ENCODE data around the gene LYPD6B. TPM values are rescaled to one million over a fixed set of nuclear protein-coding genes. Genes with fewer than 3 reads are reported as not detected.

Gene LYPD6B
- total and polyA plus RNA-seq, 4 donors, result 0.13 to 0.59 (median 0.14) TPM

DNA sequence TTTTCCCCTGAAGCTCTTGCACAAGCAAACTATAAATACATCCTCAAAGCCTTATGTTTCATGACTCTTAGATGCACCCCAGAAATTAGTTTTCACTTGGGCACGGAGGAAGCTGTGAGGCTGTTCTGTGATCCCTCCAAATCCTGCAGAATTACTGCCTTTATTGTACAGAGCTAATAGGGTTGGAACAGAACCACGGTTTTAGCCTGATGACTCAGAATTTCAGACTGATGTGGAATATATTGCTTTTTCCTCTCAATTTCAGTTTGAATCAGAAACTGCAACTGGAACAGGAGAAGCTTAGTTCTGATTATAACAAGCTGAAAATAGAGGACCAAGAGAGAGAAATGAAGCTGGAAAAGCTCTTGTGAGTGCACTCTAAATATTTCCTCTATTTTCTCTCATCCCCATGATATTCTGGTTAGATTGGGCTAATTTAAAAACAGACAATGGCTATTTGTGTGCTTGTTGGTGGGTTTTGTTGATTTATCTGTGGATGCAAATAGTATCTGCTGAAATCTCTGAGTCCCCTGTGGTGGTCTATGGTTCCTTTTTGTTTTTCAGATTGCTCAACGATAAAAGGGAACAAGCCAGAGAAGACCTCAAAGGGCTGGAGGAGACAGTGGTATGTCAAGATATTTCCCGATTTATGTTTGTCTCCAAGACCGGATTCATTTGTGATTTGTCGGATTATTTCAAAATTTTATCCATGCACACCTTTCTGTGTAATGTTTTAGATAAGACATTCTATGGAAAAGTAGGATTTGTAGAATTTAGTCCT is 38.2 kb upstream of the LYPD6B start:
- no peak overlapping the region for H3K4me3 ChIP-seq (ENCODE audit: low read depth in 1 of 3, low read length in 3 of 3)
- H3K36me3 ChIP-seq (ENCODE audit: control insufficient read depth in 4 of 4, insufficient read depth in 3 of 4, low read depth in 1 of 4, low read length in 3 of 4), result peaks cover 0 to 1% (median 0%) of the 10 kb centered on the region in 4 donors
- TF ChIP-seq, protein P1, sequence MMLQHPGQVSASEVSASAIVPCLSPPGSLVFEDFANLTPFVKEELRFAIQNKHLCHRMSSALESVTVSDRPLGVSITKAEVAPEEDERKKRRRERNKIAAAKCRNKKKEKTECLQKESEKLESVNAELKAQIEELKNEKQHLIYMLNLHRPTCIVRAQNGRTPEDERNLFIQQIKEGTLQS (IDR thresholded peaks at IDR 0.05), result no peak
- TF ChIP-seq YY1 (IDR thresholded peaks at IDR 0.05) (no peak), NR2F2 (IDR thresholded peaks at IDR 0.05) (no peak), GABPA (IDR thresholded peaks at IDR 0.05 in 1 of 2, conservative IDR thresholded peaks at IDR 0.05 in 1 of 2) (no peak), TAF1 (conservative IDR thresholded peaks at IDR 0.05) (no peak), SP1 (IDR thresholded peaks at IDR 0.05) (no peak), RAD21 (IDR thresholded peaks at IDR 0.05) (no peak)
- TF ChIP-seq, protein P2, sequence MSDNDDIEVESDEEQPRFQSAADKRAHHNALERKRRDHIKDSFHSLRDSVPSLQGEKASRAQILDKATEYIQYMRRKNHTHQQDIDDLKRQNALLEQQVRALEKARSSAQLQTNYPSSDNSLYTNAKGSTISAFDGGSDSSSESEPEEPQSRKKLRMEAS (IDR thresholded peaks at IDR 0.05), result no peak
- TF ChIP-seq, protein P3, sequence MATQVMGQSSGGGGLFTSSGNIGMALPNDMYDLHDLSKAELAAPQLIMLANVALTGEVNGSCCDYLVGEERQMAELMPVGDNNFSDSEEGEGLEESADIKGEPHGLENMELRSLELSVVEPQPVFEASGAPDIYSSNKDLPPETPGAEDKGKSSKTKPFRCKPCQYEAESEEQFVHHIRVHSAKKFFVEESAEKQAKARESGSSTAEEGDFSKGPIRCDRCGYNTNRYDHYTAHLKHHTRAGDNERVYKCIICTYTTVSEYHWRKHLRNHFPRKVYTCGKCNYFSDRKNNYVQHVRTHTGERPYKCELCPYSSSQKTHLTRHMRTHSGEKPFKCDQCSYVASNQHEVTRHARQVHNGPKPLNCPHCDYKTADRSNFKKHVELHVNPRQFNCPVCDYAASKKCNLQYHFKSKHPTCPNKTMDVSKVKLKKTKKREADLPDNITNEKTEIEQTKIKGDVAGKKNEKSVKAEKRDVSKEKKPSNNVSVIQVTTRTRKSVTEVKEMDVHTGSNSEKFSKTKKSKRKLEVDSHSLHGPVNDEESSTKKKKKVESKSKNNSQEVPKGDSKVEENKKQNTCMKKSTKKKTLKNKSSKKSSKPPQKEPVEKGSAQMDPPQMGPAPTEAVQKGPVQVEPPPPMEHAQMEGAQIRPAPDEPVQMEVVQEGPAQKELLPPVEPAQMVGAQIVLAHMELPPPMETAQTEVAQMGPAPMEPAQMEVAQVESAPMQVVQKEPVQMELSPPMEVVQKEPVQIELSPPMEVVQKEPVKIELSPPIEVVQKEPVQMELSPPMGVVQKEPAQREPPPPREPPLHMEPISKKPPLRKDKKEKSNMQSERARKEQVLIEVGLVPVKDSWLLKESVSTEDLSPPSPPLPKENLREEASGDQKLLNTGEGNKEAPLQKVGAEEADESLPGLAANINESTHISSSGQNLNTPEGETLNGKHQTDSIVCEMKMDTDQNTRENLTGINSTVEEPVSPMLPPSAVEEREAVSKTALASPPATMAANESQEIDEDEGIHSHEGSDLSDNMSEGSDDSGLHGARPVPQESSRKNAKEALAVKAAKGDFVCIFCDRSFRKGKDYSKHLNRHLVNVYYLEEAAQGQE (IDR thresholded peaks at IDR 0.05), result no peak
- TF ChIP-seq, protein P4, sequence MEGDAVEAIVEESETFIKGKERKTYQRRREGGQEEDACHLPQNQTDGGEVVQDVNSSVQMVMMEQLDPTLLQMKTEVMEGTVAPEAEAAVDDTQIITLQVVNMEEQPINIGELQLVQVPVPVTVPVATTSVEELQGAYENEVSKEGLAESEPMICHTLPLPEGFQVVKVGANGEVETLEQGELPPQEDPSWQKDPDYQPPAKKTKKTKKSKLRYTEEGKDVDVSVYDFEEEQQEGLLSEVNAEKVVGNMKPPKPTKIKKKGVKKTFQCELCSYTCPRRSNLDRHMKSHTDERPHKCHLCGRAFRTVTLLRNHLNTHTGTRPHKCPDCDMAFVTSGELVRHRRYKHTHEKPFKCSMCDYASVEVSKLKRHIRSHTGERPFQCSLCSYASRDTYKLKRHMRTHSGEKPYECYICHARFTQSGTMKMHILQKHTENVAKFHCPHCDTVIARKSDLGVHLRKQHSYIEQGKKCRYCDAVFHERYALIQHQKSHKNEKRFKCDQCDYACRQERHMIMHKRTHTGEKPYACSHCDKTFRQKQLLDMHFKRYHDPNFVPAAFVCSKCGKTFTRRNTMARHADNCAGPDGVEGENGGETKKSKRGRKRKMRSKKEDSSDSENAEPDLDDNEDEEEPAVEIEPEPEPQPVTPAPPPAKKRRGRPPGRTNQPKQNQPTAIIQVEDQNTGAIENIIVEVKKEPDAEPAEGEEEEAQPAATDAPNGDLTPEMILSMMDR (IDR thresholded peaks at IDR 0.05; ENCODE audit: low read depth, low read length, missing input control), result no peak
- no peaks in the 10 kb centered on the region for H3K4me1 ChIP-seq (ENCODE audit: control insufficient read depth in 4 of 4, insufficient read depth in 4 of 4, low read length in 3 of 4)
- H3K27ac ChIP-seq (ENCODE audit: low read depth in 1 of 2, low read length in 2 of 2), result no peak overlapping the region
- H3K27me3 ChIP-seq (ENCODE audit: control insufficient read depth in 4 of 4, insufficient read depth in 4 of 4, low read length in 3 of 4), result peaks cover 0 to 3% (median 0%) of the 10 kb centered on the region in 4 donors
- no peak for DNase-seq (ENCODE audit: low spot score)
- WGBS, result 65% methylated on average over 6 of the region's 6 CpGs
- no peak overlapping the region for H3K9ac ChIP-seq (ENCODE audit: low read depth in 1 of 2, low read length in 2 of 2)
- no peaks in the 10 kb centered on the region for H3K9me3 ChIP-seq (ENCODE audit: control insufficient read depth in 4 of 4, low read length in 3 of 4)

DNA sequence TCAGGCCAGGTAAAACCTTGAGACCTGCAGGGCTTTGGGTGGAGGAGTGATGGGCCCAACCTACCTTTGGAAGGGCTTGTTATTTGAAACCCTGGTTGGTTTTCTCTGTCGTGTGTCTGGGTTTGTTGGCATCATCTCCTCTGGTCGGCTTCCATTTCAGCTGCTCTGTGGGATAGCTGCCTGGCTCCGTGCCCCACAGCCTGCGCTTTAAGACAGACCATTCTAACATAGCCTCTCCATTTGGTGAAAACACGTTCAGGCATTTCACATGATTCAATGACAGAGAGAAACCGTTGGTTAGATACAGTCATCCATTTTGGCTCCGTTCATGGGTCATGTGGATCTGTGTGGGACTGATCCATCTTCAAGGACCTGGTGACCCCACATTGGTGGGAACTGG is 37.0 kb upstream of the LYPD6B start:
- H3K9me3 ChIP-seq (ENCODE audit: control insufficient read depth in 4 of 4, low read length in 3 of 4), result no peaks in the 10 kb centered on the region
- no peaks in the 10 kb centered on the region for H3K4me1 ChIP-seq (ENCODE audit: control insufficient read depth in 4 of 4, insufficient read depth in 4 of 4, low read length in 3 of 4)
- WGBS, result 91% methylated on average over 7 of the region's 7 CpGs
- H3K27ac ChIP-seq (ENCODE audit: low read depth in 1 of 2, low read length in 2 of 2), result no peak overlapping the region
- H3K4me3 ChIP-seq (ENCODE audit: low read depth in 1 of 3, low read length in 3 of 3), result no peak overlapping the region
- no peak overlapping the region for H3K9ac ChIP-seq (ENCODE audit: low read depth in 1 of 2, low read length in 2 of 2)
- H3K27me3 ChIP-seq (ENCODE audit: control insufficient read depth in 4 of 4, insufficient read depth in 4 of 4, low read length in 3 of 4), result peaks cover 0 to 3% (median 0%) of the 10 kb centered on the region in 4 donors
- no peak for TF ChIP-seq NR2F2 (IDR thresholded peaks at IDR 0.05)
- no peak for TF ChIP-seq JUND (IDR thresholded peaks at IDR 0.05)
- no peak for TF ChIP-seq HNF4A (conservative IDR thresholded peaks at IDR 0.05)
- no peak for TF ChIP-seq RAD21 (IDR thresholded peaks at IDR 0.05)
- no peak for TF ChIP-seq RXRA (IDR thresholded peaks at IDR 0.05)
- TF ChIP-seq, protein P5, sequence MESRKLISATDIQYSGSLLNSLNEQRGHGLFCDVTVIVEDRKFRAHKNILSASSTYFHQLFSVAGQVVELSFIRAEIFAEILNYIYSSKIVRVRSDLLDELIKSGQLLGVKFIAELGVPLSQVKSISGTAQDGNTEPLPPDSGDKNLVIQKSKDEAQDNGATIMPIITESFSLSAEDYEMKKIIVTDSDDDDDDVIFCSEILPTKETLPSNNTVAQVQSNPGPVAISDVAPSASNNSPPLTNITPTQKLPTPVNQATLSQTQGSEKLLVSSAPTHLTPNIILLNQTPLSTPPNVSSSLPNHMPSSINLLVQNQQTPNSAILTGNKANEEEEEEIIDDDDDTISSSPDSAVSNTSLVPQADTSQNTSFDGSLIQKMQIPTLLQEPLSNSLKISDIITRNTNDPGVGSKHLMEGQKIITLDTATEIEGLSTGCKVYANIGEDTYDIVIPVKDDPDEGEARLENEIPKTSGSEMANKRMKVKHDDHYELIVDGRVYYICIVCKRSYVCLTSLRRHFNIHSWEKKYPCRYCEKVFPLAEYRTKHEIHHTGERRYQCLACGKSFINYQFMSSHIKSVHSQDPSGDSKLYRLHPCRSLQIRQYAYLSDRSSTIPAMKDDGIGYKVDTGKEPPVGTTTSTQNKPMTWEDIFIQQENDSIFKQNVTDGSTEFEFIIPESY (IDR thresholded peaks at IDR 0.05), result no peak
- no peak for TF ChIP-seq HNF4G (IDR thresholded peaks at IDR 0.05)
- TF ChIP-seq YY1 (IDR thresholded peaks at IDR 0.05), result no peak
- TF ChIP-seq, protein P2 (IDR thresholded peaks at IDR 0.05), result no peak
- TF ChIP-seq, protein P3 (IDR thresholded peaks at IDR 0.05), result no peak
- TF ChIP-seq, protein P4 (IDR thresholded peaks at IDR 0.05; ENCODE audit: low read depth, low read length, missing input control), result no peak
- no peak for DNase-seq (ENCODE audit: low spot score)
- peaks cover 0 to 1% (median 0%) of the 10 kb centered on the region in 4 donors for H3K36me3 ChIP-seq (ENCODE audit: control insufficient read depth in 4 of 4, insufficient read depth in 3 of 4, low read depth in 1 of 4, low read length in 3 of 4)
